DMS 273 (cell line): Measurements from ENCODE around the gene STIM1.
A peak's percentile ranks its signal among the peaks of the same experiment; 100 is the strongest.
"Not testable (repeated sequence)": the region's sequence is repeated elsewhere in the genome, so short reads cannot be mapped to it uniquely, and the experiment has no call there.

Experiments
- DNase-seq: peaks from one replicate; lab custom pipeline; 2025; ENCODE audit not compliant: unreplicated experiment; lab: John Stamatoyannopoulos, UW

Gene STIM1

GRCh38 chr11:3854977-3855807 lies at the start of gene STIM1:
Gene STIM1, plus strand, starts transcription at chr11:3855664. Its CDS starts 607 bp downstream, at chr11:3856271.
- DNase-seq, result peak; percentile 95

- peak; percentile 70 for DNase-seq
Measured at GRCh38 chr11:3807909-3808860, 47.3 kb upstream of the STIM1 start, which contains the start of gene PGAP2. Gene PGAP2, plus strand, starts transcription at chr11:3808560. Its CDS starts 2,700 bp downstream, at chr11:3811260.

DNA sequence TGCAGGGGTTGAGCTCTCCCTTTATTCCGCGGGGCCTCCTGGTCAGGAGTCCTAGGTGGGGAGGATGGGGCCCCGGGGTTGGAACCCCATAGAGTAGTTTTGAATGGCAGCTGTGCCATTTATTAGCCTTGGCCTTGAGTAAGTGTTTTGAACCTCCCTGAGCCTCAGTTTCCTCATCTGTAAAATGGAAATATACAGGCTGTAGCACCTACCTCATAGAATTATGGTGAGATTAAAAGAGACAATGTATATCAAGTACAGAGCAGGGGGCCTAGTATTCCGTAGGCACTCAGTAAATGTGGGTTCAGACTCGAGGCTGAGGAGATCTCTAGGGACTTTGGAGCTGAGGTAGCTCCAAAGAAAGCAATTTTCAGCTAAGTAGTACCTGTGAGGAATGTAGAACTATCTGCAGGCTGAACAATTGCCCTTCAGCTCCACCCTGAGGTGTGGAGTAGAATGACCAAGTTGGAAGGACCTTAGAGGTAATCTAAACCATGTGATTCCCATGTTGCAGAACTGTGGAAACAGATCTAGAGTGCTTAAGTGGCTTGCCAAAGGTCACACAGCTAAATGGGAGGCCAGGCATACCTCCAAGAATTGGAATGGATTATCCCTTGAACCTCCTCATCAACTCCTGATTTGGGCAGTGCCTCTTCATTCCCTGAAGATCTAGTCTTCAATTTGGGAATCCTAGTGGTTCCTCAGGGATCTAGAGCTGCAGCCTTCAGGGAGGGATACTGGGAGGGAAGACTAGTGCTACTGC lies 46.4 kb upstream of the STIM1 start:
- DNase-seq, result peak; percentile 52

GRCh38 chr11:3809624-3809928 lies 45.9 kb upstream of the STIM1 start:
- DNase-seq, result no peak

DNA sequence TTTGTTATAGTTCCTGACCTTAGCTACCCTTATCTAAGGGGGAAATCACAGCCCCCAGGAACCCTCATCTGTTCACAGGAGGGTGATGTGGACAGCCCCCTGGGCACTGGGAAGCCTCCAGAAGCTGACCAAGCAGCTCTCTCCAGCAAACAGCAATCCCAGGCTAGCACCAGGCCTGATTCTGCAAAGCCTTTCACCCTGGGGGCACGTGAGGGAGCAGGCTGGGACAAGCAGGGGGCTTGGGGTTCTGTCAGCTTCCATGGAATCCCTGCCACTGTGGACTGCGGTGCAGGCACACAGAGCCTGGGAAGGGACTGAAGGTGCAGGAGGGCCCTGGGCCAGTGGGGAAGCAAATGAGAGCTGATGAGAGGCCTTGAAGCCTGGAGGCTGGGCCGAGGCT lies 45.0 kb upstream of the STIM1 start:
- no peak for DNase-seq

DNA sequence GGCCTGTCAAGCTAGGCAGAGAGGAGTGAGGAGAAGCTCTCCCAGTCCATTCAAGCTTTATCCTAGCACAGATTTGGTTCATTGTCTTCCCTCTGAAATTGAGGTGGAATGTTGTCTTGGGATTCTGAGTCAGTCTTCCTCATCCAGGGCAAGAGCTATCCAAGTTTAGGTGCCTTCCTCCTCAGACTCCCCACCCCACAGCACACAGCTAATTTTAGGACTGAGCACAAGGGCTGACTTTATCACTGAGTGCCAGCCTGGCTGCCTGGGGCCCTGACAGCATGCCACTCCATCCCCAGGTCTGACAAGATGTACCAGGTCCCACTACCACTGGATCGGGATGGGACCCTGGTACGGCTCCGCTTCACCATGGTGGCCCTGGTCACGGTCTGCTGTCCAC lies 44.5 kb upstream of the STIM1 start:
- no peak for DNase-seq

GRCh38 chr11:3814832-3815231 lies 40.6 kb upstream of the STIM1 start:
- DNase-seq, result not testable (repeated sequence)

DNA sequence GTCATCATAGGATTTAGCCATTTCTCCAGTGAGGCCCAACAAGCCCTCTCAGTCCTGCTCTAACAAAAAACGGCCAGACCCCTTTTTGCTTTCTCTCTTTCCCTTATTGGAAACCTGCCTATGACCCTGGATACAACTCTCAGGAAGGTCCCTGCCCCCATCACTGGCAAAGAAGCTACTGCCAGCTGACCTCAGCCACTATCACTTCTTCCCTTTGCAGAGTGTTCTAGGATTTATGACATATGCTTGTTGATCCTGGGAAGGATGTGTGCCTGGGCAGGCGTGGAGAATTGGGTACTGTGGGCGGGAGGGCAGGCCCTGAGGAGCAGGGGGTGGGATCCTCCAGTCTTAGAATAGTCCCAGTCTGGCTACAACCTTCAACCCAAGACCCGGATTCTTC lies 39.6 kb upstream of the STIM1 start:
- no peak for DNase-seq

DNA sequence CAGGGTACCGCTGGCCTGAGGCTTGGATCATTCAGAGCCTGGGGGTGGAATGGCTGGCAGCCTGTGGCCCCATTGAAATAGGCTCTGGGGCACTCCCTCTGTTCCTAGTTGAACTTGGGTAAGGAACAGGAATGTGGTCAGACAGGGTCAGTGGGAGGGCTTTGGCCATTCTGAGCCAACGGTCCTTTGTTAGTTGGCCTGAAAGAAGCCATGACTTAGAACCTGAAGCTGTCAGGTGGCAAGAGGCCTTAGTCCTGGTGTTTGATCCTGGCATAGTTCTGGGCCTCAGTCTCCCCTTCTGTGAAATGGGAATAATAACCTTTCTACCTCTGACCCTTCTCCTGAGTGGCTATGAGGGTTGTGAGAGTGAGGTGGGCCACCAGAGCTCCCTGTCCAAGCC lies 38.8 kb upstream of the STIM1 start:
- no peak for DNase-seq

DNA sequence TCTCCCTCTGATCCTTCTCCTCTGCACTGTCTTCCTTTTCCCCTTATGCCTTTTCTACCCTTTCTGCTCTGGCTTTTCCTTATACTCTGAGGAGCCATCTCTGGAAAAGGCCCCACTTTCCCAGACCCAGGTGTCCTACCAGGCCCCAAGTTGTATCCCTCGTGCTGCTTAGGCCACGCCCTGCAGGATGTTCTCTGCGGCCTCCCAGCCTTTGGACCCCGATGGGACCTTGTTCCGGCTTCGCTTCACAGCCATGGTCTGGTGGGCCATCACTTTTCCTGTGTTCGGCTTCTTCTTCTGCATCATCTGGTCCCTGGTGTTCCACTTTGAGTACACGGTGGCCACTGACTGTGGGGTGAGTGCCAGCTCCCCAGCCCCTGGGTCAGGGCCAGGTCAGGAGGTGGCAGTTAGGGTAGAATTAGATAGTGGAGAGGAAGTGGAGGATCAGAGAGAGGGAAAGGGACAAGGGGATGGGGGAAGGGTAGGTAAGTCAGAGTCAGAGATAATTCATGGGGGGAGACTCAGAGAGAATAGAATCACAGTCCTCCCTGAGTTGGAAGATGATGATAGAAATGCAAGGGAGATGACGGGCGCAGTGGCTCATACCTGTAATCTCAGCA lies 38.2 kb upstream of the STIM1 start:
- DNase-seq, result no peak

GRCh38 chr11:3820971-3821370 lies 34.5 kb upstream of the STIM1 start:
- DNase-seq, result no peak

GRCh38 chr11:3822312-3822711 lies 33.2 kb upstream of the STIM1 start:
- no peak for DNase-seq

DNA sequence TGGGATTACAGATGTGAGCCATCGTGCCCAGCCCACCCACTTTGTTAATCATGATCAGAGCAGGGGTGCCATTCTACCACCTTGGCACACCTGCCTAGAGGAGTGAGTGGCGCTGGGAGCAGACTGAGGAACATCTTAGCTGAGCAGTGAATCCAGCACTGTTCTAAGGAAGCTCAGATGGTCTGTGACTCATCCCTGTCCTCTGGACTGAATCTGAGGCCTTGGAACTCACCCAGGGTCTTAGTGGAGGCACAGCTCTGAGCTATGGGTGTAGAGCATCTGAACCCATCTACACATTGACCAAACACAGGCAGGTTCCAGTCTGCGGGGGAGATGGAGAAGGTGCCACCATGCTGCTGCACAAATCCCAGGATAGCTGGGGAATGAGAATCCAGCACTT lies 32.2 kb upstream of the STIM1 start:
- DNase-seq, result no peak

DNA sequence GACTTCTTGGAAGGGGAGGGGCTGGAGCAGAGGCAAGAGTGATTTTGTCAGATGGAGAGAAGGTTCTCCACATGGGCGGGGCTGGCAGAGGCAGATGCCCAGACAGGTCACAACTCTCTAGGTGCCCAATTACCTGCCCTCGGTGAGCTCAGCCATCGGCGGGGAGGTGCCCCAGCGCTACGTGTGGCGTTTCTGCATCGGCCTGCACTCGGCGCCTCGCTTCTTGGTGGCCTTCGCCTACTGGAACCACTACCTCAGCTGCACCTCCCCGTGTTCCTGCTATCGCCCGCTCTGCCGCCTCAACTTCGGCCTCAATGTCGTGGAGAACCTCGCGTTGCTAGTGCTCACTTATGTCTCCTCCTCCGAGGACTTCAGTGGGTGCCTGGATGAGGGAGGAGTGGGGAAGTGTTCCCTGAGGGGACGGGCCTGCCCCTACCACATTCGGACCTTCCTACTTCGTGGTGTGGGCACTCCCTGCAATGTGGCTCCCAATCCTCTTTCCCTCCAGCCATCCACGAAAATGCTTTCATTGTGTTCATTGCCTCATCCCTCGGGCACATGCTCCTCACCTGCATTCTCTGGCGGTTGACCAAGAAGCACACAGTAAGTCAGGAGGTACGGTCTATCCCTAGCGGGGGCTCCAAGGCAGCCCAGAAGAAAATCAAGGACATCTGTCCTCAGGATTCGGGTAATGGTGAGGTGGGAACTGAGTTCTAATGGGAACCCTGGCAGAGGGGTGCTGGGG lies 31.5 kb upstream of the STIM1 start:
- no peak for DNase-seq

DNA sequence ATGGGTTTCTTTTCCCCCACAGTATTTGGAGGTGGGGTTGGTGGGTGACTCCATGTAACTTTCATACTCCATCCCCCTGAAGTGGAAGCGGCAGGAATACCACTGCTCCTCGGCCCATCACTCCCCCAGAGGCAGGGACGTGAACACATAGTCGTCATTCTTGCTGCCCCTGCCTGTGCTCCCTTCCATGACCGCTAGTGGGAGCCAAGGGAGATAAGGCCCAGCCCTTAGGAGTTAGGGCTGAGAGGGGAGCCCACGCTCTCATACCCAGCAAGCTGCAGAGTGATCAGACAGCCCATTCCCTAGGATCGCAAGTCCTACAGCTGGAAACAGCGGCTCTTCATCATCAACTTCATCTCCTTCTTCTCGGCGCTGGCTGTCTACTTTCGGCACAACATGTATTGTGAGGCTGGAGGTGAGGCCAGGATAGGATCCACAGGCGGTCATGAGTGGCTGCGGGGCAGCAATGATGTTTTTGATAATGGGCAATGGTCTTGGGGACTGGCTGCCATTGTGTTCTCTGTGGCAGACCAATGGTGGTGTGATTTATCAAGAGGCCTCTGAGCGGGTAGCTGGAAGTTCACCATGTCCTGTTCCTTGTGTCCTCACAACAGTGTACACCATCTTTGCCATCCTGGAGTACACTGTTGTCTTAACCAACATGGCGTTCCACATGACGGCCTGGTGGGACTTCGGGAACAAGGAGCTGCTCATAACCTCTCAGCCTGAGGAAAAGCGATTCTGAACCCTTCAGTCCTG lies 30.6 kb upstream of the STIM1 start:
- peak; percentile 69 for DNase-seq

- no peak for DNase-seq
Measured at GRCh38 chr11:3825473-3826154, 29.9 kb upstream of the STIM1 start.

DNA sequence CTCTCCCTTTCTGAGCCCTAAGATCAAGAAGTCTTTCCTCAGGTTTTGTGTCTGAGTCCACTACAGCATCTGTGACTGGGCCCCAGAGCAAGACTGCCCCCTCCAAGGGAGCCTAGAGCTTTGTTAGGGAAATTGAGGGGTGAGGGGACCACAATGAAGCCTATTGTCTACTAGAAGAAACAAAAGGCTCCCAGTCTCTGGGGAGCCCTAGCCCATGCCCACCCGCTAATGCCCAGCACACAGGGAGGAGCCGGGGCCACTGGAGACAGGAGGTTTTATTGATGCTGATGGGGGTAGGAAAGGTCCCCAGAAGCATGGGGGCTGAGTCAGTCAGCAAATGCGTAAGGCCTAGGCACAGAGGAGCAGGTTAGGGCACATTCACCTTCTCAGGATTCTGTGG lies 28.7 kb upstream of the STIM1 start:
- DNase-seq, result no peak

DNA sequence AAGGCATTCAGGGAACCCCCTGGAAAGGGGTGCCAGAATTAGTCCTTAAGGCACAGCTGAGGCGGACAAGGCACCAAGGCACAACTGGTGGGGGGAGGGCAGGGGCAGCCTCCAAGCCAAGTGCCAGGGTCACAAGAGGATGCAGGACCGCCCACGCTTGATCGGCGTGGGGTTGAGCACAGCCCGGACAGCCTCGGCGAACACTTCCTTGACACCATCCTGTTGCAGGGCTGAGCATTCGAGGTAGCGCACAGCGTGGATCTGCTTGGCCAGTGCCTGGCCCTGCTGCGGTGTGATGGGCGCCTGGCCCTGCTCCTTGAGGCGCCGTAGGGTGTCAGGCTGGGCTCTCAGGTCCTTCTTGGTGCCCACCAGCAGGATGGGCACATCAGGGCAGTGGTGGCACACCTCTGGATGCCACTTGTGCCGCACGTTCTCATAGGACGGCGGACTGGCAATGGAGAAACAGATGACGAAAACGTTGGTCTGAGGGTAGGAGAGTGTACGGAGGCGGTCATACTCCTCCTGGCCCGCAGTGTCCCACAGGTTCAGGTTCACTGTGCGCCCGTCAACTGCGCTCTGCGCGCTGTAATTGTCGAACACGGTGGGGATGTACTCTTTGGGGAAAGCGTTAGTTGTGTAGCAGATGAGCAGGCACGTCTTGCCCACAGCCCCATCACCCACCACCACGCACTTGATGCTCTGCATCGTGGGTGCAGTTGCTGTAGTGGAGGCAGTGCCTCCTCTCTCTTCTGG lies 27.9 kb upstream of the STIM1 start:
- no peak for DNase-seq
